ENCODE results near the gene PHTF2.
"Not testable (repeated sequence)": the region's sequence is repeated elsewhere in the genome, so short reads cannot be mapped to it uniquely, and the experiment has no call there.

The PHTF2 gene

DNA sequence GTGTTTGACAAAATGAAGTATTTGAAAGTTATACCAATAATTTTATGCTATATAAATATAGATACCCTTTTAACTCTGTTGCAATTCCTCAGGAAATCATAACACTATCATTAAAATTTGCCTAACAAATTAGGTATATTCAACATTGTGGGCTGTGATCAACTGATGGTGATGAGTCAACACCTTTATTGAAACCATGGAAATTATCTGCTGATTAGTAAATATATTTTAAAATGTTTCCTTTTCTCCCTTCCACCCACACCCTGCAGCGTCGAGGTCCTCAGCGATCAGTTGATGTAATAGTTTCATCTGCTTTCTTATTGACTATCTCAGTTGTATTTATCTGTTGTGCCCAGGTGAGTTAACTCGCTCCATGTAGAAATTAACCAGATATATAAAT, 143.9 kb downstream of the PHTF2 start:
- DNase-seq = no peak

DNA sequence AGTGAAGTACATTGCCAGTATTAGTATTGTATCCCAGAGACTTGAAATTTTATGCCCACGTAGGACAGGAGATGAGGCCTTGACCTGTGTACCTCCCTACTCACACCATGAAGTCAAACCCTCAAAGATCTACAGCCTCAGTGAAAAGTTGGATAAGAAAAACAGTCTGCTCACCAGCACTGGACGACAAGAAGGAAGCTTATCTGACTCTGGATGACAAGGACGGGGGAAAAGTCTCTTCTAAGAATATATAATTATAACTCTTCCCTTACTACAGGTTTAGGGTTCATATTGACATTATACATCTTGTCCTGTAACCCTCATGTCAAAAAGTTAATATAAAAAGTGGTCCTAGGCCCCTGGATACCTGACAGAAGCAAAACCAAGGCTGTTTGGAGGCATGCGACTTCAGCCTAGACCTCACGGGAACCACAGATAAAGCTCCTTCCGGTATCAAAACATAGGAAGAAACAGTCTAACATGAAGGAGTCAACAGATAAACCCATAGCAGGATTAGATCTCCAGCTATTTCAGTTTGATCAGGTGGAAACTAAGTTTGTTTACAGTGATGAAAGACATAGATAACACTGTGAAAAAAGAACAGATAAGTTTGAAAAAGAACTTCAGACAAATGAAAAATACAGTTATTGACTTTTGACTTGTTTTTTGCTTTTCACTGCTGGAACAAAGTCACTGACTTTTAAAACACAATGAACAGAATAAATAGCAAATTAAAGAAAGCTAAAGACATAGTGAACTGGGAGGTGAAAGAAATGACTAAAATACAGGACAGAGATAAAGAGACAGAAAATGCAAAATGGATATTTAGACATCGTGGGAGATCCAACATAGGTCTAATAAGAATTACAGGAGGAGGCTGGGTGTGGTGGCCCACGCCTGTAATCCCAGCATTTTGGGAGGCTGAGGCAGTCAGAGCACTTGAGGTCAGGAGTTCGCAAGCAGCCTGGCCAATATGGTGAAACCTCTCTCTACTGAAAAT, 145.9 kb downstream of the PHTF2 start:
- DNase-seq = no peak

DNA sequence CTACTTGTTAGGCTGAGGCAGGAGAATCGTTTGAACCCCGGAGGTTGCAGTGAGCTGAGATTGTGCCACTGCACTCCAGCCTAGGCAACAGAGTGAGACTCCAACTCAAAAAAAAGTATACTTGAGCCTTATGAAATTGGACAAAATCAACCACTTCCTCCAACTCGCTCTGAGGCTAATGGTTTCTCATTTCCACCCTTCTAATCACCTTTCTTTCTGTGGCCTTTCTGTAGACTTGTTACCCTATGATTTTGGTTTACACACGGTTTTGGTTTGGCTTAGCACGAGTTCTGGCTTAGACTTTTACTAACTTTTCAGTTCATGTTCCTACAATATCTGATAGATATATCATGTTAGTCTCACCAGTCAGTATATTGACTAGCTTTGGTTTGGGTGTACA, 152.0 kb downstream of the PHTF2 start:
- no peak for DNase-seq

DNA sequence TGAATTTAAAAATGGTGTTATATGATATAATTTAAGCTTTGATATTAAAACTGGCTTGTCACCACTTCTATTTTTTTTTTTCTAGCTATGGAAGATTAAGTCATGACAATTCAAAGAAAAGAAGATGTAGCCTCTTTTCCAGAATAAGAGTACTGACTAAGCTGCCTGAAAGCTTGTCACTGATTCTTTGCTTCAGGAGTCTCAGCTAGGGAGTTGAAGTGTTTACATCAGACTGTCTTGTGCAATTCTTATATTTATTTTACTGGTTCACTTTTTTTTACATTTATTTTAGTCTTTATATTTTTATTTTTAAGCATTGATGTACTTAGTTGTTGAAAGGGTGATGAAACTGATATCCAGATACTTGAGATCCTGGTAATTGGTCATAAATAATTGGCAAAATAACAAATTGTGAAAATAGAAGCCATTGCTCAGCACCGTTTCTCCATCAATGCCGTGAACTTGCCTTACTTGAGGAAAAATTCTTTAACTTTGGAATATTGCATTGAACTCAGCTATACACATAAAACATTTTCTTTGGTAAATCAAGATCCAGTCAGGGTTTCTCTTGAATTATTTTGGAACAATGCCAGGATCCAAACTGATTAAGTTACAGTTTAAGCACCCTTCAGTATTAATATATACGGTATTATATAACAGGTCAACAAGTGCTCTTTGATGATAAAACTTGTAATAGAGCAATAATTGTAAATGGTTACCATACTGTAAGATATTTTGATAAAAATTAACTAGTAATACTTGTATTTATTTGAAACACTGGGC, 156.4 kb downstream of the PHTF2 start:
- DNase-seq = no peak

DNA sequence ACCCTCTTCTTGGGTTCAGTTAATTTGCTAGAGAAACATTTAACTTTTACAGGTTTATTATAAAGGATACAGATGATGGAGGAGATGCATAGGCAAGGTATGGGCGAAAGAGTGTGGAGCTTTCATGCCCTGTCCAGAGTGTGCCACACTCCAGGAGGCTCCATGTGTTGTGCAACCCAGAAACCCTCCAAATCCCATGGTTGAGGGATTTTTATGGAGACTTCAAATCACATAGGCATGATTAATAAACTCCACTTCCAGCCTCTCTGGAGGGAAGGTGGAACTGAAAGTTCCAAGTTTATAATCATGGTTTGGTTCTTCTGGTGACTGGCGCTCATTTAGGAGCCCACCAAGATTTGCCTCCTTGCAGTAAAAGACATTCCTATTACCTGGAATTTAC, 159.9 kb downstream of the PHTF2 start:
- DNase-seq = no peak

DNA sequence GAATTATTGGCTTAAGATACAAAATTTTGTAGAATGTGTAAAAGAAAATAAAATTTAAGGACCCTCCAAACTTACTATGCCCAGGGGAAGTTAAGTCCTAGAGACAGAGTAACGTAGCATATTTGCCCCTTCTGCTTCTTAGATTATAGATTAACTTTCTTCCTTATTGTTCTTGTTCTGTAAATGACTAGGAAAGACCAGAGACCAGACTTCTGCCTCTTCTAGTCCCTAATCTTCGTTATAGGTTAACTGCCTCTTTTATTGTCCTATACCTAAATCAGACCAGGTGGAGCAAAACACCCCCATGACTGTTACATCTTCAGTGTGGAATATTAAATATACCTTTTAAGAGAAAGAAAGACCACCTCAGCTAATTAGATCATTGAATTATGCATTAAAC, 160.5 kb downstream of the PHTF2 start:
- no peak for DNase-seq

DNA sequence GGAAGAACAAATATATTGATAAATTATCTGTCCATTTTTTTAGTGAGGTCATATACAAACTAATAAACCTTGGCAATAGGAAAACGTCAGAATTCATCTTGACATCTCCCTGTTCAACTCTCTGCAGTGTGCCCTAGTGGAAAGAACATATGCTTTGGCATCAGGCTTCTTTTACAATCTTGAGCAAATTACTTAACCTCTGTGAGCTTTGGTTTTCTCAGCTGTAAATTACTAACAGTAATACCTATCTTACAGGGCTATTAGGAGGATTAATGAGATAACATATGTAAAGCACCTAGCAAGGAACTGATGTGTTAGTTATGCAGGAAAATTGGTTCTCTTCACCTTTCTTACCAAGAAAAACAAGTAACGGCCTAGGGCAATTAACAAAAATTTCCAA, 161.8 kb downstream of the PHTF2 start:
- DNase-seq = no peak

DNA sequence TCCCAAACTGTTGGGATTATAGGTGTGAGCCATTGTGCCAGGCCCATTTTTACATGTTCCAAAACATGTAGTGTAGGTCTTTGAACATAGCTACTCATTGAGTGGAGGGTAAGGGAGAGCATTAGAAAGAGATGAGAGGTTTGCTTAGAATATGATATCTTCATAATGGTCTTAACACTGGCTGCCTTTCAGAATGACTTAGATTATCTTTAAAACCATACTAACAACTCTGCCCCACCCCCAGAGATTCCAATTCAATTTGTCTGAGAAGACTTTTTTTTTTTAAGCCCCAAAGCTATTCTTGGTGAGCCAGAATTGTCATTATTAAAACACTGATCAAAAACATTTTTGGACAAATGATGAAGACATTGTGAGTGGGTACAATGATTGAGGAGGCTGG, 168.9 kb downstream of the PHTF2 start:
- DNase-seq = no peak

DNA sequence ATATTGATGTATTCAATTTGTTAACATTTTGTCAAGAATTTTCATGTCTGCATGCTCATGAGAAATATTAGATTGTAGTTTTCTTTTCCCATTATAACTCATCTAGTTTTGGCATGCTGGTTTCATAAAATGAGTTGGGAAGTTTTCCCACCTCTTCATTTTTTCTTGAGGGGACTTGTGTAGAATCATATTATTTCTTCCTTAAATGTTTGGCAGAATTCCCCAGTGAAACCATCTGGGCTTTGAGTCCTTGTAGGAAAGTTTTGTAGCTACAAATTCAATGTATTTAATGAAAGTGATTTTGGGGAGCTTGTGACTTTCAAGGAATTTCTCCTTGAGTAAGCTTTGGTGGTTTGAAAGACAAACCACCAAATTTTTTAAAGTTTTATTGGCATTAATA, 173.2 kb downstream of the PHTF2 start:
- no peak for DNase-seq

DNA sequence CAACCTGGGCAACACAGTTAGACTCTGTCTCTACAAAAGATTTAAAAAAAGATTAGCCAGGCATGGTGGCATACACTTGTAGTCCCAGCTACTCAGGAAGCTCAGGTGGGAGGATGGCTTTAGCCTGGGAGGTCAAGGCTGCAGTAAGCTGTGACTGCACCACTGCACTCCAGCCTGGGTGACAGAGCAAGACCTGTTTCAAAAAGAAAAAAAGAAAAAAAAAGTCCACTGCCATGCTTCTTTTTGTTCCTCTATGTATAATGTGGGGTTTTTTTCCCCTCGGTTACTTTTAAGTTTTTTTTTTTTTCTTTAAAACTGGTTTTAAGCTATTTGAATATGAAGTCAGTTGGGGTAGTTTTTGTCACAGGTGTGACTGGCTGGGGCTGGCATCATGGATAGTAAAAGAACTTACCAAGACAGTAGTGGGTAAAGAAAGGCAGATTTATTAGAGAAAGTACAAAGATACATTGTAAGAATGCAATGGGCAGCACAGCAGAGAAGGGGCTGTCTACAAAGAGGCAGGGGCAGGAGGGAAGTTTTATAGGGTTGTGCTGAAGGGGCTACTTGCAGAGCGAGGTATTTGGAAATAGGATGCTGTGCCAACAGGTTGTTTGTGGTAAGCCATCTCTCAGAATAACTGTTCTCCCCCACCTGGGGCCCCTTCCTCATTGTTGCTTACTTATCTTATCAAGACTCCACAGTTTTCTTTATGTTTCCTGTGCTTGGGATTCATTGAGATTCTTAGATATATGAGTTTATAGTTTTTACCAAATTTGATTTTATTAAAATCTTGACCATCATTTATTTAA, 177.3 kb downstream of the PHTF2 start:
- no peak for DNase-seq

DNA sequence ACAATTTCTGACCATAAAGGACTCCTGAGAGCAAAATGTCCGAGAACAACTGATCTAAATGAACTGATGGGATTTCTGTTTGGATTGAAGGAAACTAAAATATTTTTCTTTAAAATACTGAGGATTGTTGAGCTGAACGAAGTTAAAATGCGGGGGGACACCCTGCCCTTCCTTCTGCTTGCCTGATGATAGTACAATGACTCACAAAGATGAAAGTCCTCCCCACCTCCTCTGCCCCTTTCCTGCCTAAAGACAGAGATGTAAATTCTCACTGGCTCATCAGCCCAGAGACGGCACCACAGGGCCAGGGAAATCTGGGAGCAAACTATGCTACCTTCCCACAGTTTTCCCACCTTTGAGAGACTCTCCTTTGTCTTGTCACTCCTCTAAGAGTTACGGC, 180.6 kb downstream of the PHTF2 start:
- no peak for DNase-seq

DNA sequence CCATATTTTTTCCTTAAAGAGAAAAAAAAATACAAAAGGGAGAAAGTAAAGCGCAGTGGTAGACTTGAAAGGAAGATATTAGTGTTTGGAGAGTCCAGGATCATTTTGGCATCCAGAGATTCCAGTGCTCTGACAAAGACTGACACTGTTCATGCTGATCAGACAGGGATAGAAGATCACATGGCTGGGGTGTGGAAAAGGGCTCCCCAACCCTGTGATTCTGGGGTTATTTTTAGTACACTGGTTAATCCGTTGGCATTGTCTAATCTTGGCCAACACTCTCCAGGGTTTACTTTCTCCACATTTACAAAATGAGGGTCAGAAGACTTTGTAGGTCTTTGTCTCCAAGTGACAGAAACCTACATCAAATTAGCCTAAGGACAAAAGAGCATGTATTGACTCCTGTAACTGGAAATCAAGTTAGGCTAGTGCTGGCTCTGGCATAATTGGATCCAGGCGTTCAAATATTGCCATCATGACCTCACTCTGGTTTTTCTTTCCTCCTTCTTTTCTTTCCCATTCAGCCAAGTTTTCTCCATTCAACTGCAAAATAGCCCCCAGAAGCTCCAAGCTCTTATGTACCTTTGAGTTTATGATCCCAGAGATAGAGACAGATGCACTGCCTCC, 181.6 kb downstream of the PHTF2 start:
- DNase-seq = no peak

DNA sequence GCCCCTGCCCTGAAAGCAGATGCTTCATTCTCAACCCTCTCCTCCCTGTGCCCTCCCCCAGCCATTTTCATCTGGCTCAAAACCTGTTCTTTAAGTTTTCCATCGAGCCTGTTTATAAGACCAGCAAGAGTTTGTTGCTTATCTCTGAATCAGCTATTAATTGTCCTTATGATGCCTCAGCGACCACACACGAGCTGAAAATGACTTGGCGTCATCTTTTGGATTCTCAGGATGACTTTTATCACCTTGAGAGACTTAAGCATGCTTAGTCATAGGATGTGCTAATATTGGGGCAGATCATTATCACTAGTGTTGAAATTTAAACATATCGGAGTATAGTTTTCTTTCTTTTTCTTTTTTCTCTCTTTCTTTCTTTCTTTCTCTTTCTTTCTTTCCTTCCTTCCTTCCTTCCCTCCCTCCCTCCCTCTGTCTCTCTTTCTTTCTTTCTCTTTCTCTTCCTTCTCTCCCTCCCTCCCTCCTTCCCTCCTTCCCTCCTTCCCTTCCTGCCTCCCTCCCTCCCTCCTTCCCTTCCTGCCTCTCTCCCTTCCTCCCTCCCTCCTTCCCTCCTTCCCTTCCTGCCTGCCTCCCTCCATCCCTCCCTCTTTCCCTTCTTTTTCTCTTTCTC, 184.5 kb downstream of the PHTF2 start:
- DNase-seq = no peak

DNA sequence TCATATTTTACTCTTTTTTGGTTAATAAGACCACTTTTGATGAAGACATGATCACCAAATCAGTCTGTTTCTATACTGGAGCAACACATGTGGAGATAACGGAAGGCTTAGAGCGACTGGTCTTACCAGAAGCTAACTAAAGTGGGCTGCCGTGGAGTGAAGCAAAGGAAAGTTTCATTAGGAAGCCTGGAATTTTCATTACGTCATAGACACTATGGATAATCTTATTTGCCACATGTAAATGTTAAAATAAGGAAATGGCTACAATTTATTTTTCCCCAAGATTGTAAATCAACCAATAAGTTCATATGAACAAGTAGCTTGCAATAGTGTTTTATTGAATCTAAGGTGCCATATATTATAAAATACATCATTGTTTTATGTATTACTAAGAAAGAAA, 185.4 kb downstream of the PHTF2 start:
- no peak for DNase-seq

DNA sequence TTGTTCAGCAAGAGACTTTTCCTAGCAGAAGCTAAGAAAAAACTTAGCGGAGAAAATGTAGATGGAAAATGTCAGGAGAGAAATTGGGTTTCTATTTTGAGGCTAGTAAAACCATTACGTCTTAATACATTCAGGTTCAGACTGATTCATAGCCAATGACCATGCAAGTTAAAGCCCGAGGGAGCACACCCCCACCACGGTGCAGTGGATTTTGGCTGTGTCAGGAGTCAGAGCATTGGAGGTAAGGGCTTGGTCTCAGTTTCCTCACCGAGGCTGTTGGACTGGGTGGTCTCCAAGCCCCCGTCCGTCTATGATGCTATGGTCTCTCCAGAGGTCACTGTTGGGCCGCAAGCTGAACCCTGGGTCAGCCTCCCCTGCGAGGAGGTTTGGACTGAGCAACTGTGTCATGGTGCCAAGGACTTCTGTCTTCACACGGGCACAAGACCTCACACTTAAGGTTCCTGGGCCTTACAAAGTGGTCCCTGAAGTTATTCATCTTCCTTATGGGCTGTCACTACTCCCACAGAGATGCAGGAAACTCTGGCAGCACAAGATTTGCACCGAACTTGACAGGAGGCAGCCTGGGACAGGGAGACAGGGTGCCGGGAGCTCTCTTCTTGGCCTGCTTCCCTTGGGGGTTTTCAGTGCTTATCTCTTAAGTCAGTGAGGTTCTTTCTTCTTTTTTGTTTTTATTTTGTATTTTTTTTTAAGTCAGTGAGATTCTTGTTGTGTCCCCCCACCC, 186.8 kb downstream of the PHTF2 start:
- no peak for DNase-seq

DNA sequence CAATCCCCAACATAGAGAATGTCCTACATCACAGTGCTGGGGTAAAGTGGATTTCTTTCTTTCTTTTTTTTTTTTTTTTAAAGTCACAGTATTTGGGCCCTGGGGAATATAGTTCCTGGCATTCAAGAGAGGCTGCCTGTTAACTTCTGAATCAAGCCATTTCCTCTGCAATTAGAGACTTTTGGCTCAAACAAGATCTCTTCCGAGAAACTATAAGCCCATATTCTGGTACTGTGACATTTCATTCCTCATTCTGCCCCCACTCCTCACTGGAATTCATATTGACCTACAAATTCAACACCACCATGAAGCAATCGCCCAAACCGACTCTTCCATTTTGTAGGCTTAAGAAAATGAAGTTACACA, 187.4 kb downstream of the PHTF2 start:
- no peak for DNase-seq

DNA sequence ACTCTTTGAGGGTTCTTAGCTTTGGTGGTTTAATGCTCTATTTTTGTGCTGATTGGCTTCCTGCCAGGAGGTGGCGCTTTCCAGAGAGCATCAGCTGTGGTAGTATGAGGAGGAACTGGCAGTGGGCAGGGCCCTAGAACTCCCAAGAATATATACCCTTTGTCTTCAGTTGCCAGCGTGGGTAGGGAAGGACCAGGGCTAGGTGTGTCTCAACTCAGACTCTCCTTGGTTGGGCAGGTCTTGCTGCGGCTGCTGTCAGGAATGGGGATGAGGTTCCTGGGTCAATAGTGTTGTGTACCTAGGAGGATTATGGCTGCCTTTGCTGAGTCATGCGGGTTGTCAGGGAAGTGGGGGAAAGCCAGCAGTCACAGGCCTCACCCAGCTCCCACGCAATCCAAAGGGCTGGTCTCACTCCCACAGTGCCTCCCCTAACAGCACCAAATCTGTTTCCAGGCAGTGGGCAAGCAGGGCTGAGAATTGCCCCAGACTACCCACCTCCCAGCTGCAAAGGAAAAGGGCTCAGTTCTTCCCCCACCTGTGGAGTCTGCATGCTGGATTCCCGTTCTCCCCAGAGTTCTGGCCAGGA, 191.5 kb downstream of the PHTF2 start:
- DNase-seq = no peak

DNA sequence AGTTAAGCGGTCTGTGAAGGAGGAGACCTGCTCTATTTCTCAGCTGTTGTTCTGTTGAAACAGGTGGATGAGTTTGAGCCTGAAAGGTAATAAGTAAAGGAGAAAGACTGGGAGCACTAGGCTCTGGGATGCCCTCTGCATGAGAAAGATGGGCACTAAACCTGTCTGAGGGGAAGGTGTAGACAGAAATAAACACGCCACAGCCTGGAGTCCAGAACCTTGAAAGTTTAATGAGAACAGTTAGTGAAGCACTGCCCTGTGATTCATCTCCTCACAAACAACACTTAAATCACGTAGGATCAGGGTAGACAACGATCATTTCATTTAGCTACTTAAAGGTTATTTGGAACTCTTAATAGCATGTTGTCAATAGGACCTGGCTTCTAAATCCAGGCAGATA, 193.1 kb downstream of the PHTF2 start:
- DNase-seq = no peak

DNA sequence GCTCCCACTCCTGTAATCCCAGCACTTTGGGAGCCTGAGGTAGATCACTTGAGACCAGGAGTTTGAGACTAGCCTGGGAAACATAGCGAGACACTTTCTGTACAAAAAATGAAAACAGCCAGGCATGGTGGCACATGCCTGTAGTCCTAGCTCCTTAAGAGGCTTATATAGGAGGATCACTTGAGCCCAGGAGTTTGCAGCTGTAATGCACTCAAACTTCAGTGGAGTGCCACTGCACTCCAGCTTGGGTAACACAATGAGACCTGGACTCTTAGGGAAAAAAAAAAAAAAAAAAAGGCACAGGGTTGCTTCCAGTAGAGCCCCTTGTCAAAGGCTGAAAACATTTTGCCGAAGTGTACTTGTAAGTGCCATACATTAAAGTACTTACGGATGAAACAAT, 195.3 kb downstream of the PHTF2 start:
- no peak for DNase-seq

DNA sequence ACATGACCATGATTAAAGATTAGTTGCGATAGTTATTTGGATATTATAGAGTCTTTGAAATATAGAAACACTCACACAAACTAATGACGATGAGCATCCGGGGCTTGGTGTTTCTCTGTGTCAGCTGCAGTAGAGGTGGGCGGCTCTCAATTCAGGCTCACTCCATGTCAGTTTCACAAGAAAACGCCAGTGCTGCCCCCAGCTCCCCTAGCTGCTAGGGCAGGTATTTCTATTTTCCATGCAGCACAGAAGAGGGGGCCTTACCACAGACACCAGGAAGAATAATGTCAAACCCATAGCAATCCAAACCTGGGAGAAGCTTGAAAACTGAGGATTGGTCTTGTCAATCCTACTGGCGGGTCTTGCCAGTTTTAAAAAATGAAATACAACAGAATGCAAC, 197.1 kb downstream of the PHTF2 start:
- no peak for DNase-seq

DNA sequence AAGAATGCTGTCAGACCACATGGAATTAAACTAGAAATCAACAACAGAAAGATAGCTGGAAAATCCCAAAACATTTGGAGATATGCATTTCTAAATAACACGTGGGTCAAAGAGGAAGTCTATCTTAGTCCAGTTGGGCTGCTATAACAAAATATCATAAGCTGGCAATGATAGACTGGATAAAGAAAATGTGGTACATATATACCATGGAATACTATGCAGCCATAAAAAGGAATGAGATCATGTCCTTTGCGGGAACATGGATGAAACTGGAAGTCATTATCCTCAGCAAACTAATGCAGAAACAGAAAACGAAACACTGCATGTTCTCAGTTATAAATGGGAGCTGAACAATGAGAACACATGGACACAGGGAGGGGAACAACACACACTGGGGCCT, 200.6 kb downstream of the PHTF2 start:
- DNase-seq = not testable (repeated sequence)

All from CD4-positive, alpha-beta T cell treated with Interleukin-6 for 4 hours (primary cell).